Choroid plexus epithelial cell (primary cell): ENCODE data around the gene CDK18.

ENCODE experiments used
- DNase-seq: peaks from one replicate; pipeline ENCODE4 v3.0.0-alpha.2; 2010; ENCODE audit warnings: low read depth
- H3K4me3 ChIP-seq: 2 replicates; pipeline ENCODE4 v1.5.1; 2011; ENCODE audit warnings: low read depth, mild to moderate bottlenecking, control low read depth, low read length, moderate library complexity
- CTCF ChIP-seq: conservative IDR thresholded peaks from 2 replicates; pipeline ENCODE4 v1.5.1; 2011; ENCODE audit warnings: low read depth, mild to moderate bottlenecking, control low read depth, inconsistent platforms, low read length, moderate library complexity

The CDK18 gene

GRCh38 chr1:205568469-205569361, 64.2 kb downstream of the CDK18 start:
- TF ChIP-seq CTCF, result no peak
- no peak overlapping the region for H3K4me3 ChIP-seq
- DNase-seq, result no peak

DNA sequence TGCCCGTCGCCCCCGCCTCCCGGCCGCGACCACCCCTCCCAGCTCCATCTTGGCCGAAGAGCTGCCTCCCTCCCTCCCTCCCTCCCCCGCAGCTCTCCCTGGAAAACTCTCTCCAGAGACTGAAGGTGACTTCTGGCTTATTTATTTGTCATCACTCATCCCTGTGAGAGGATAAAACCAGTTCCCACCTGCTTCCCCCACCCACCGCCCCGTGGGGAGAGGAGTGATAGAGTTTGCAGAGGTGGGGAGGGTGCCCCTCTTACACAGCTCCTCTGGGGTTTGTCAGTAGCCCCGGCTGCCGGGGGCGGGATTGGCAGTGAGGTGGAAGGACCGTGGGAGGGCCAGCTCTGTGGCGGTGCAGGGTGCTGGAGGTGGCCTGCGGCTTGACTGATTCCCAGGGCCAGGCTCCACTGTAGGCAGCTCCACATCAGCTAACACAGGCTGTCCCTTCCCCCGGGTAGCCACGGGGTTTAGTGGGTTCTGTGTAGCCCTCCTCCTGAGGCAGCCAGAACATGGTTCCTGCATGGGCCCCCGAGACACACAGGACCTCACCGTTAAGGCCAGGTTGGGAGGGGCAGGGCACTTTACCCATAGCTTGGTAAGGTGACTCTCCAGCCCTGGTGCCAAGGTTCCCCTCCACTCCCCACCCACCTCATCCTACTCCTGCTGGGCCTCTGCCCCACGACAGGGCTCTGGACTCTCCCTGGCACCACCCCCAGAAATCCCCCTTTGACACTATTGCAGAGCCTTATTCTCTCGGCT, 65.1 kb downstream of the CDK18 start:
- H3K4me3 ChIP-seq, result no peak overlapping the region
- TF ChIP-seq CTCF, result no peak
- DNase-seq, result no peak

DNA sequence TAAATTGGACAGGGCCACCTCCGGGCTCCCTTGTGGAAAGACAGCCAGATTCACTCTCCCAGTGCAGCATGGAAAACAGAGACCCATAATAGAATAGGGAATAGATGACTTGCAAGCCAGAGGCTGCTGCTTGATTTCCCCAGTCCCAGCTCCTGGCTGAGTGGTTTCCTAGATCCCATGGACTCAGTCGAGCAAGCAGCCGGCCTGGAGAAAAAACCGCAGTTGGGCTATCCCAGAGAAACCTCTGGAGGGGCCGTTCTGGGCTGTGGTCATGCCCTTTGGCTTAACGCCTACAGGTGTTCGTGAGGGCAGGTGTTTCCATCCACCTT, 65.7 kb downstream of the CDK18 start:
- no peak for TF ChIP-seq CTCF
- H3K4me3 ChIP-seq, result no peak overlapping the region
- no peak for DNase-seq

- H3K4me3 ChIP-seq, result no peak overlapping the region
- TF ChIP-seq CTCF, result no peak
- no peak for DNase-seq
Measured at GRCh38 chr1:205570796-205571537, 66.5 kb downstream of the CDK18 start.

DNA sequence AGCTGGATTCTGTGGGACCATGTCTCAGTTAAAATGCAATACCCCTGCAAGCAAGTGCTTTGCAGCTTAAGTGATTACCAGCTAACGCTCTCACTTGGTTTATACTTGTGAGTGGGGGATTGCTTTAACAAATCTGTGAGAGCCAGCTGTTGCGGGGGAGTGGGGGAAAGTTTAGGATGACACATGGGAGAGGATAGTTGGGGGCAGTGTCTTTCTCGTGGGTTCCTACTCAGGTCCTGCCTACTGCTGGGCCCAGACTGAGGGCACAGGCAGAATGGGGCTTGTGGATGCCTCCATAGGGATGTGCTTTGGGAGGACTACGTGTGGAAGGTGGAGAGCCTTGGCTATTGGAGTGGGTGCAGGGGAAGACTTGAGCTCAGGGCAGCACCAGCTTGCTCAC, 67.3 kb downstream of the CDK18 start:
- TF ChIP-seq CTCF, result no peak
- no peak for DNase-seq

DNA sequence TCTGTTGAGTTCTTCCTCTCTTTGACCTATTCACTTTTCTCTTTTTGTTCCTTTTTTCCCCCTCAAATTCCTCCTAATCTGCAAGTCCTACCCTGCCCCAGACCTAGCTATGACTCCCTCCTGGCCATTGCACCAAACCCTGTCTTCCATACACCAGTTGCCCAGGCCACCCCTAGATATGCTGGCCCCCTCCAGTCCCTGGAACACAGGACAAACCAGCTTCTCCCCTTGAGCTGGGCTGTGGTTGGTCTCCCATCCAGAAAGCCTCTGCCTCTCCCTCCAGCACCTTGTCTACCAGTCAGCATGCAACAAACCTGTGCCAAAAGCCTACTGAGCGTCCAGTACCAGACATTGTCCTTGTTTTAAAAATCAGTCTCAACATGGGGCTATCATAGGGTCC, 68.0 kb downstream of the CDK18 start:
- H3K4me3 ChIP-seq, result no peak overlapping the region
- DNase-seq, result no peak
- TF ChIP-seq CTCF, result no peak

More for the DNA sequence above, 67.3 kb downstream of the CDK18 start:
- H3K4me3 ChIP-seq, result no peak overlapping the region
